H9 (cell line): ENCODE data around the gene ERMAP. TPM values are rescaled to one million over a fixed set of nuclear protein-coding genes. Genes with fewer than 3 reads are reported as not detected.

Experiments
- DNase-seq: peaks from one replicate; pipeline ENCODE4 v3.0.0-alpha.2; 2017
- H2AFZ ChIP-seq: one replicate; pipeline ENCODE4 v1.6.1; 2013; ENCODE audit warnings: mild to moderate bottlenecking, low read length, control low read depth, moderate library complexity
- H2AK5ac ChIP-seq: 2 replicates; pipeline ENCODE4 v1.6.1; 2013; ENCODE audit warnings: low read length, control low read depth, mixed read lengths; ENCODE audit not compliant: insufficient read length
- H2BK120ac ChIP-seq: one replicate; pipeline ENCODE4 v1.6.1; 2013; ENCODE audit warnings: low read depth, mild to moderate bottlenecking, low read length, control low read depth, inconsistent platforms; ENCODE audit not compliant: poor library complexity, severe bottlenecking
- H2BK12ac ChIP-seq: 2 replicates; pipeline ENCODE4 v1.6.1; 2013; ENCODE audit warnings: low read length, control low read depth, mixed read lengths, low read depth; ENCODE audit not compliant: insufficient read length
- H2BK15ac ChIP-seq: 2 replicates; pipeline ENCODE4 v1.6.1; 2013; ENCODE audit warnings: low read depth, low read length, control low read depth
- H2BK20ac ChIP-seq: one replicate; pipeline ENCODE4 v1.6.1; 2013; ENCODE audit warnings: low read depth, mild to moderate bottlenecking, low read length, control low read depth, inconsistent platforms; ENCODE audit not compliant: poor library complexity, severe bottlenecking
- H2BK5ac ChIP-seq: 2 replicates; pipeline ENCODE4 v1.6.1; 2013; ENCODE audit warnings: low read length, control low read depth, mixed read lengths; ENCODE audit not compliant: insufficient read length
- H3K14ac ChIP-seq: 2 replicates; pipeline ENCODE4 v1.6.1; 2013; ENCODE audit warnings: low read length, control low read depth; ENCODE audit not compliant: insufficient read depth
- H3K18ac ChIP-seq: 2 replicates; pipeline ENCODE4 v1.6.1; 2013; ENCODE audit warnings: low read depth, mild to moderate bottlenecking, mixed read lengths, low read length, control low read depth; ENCODE audit not compliant: insufficient read length
- H3K23ac ChIP-seq: 2 replicates; pipeline ENCODE4 v1.6.1; 2013; ENCODE audit warnings: low read length, control low read depth, mixed read lengths, low read depth; ENCODE audit not compliant: insufficient read length
- H3K23me2 ChIP-seq: 2 replicates; pipeline ENCODE4 v1.6.1; 2013; ENCODE audit warnings: low read depth, mild to moderate bottlenecking, mixed read lengths, low read length, control low read depth; ENCODE audit not compliant: insufficient read length, poor library complexity, severe bottlenecking
- H3K27ac ChIP-seq: 2 replicates; pipeline ENCODE4 v1.5.1; 2013; ENCODE audit warnings: low read length, control low read depth, mixed read lengths, low read depth; ENCODE audit not compliant: insufficient read length
- H3K27me3 ChIP-seq: 2 replicates; pipeline ENCODE4 v1.6.1; 2013; ENCODE audit warnings: low read length, control low read depth, inconsistent platforms; ENCODE audit not compliant: insufficient read depth
- H3K4ac ChIP-seq: 2 replicates; pipeline ENCODE4 v1.6.1; 2013; ENCODE audit warnings: low read depth, mild to moderate bottlenecking, control low read depth, inconsistent platforms, low read length, moderate library complexity
- H3K4me1 ChIP-seq: 2 replicates; pipeline ENCODE4 v1.6.1; 2013; ENCODE audit warnings: low read length, control low read depth, inconsistent platforms; ENCODE audit not compliant: insufficient read depth
- H3K4me2 ChIP-seq: 2 replicates; pipeline ENCODE4 v1.6.1; 2013; ENCODE audit warnings: low read length, control low read depth, mixed read lengths; ENCODE audit not compliant: insufficient read length, insufficient read depth
- H3K56ac ChIP-seq: 2 replicates; pipeline ENCODE4 v1.6.1; 2013; ENCODE audit warnings: low read depth, mild to moderate bottlenecking, mixed read lengths, low read length, control low read depth; ENCODE audit not compliant: insufficient read length
- H3K79me1 ChIP-seq: 2 replicates; pipeline ENCODE4 v1.6.1; 2013; ENCODE audit warnings: low read depth, mild to moderate bottlenecking, moderate library complexity, low read length, control low read depth, inconsistent platforms; ENCODE audit not compliant: insufficient read depth, poor library complexity, severe bottlenecking
- H3K79me2 ChIP-seq: 2 replicates; pipeline ENCODE4 v1.6.1; 2013; ENCODE audit warnings: low read length, control low read depth, inconsistent platforms; ENCODE audit not compliant: insufficient read depth
- H3K9ac ChIP-seq: 2 replicates; pipeline ENCODE4 v1.6.1; 2013; ENCODE audit warnings: low read length, control low read depth, mixed read lengths; ENCODE audit not compliant: insufficient read length; ENCODE audit errors: extremely low read depth
- H3K9me3 ChIP-seq: one replicate; pipeline ENCODE4 v1.6.1; 2013; ENCODE audit warnings: low read depth, low read length, inconsistent platforms; ENCODE audit not compliant: control insufficient read depth
- H3T11ph ChIP-seq: one replicate; pipeline ENCODE4 v1.6.1; 2013; ENCODE audit warnings: mild to moderate bottlenecking, low read length, control low read depth, inconsistent platforms
- H4K20me1 ChIP-seq: one replicate; pipeline ENCODE4 v1.6.1; 2013; ENCODE audit not compliant: control insufficient read depth, insufficient read length, insufficient read depth
- H4K5ac ChIP-seq: 2 replicates; pipeline ENCODE4 v1.6.1; 2013; ENCODE audit warnings: low read depth, mild to moderate bottlenecking, mixed read lengths, low read length, control low read depth; ENCODE audit not compliant: insufficient read length
- H4K8ac ChIP-seq: replicated peaks from 2 replicates; pipeline ENCODE4 v1.6.1; 2013; ENCODE audit warnings: low read length, control low read depth, mixed read lengths, low read depth; ENCODE audit not compliant: insufficient read length
- H4K91ac ChIP-seq: 2 replicates; pipeline ENCODE4 v1.6.1; 2013; ENCODE audit warnings: low read depth, mild to moderate bottlenecking, moderate library complexity, mixed read lengths, low read length, control low read depth; ENCODE audit not compliant: insufficient read length
- H3K27ac Mint-ChIP-seq, 3 experiments: 2 replicates in 2 of 3; 3 replicates in 1 of 3; pipeline ENCODE4 v1.8.0; 2020 to 2021; ENCODE audit warnings: mixed read lengths in 3 of 3, mild to moderate bottlenecking in 1 of 3, moderate library complexity in 1 of 3
- H3K27me3 Mint-ChIP-seq: 2 replicates; pipeline ENCODE4 v1.8.0; 2021; ENCODE audit warnings: low read depth, mild to moderate bottlenecking, moderate library complexity, mixed read lengths
- H3K36me3 Mint-ChIP-seq, 3 experiments: 2 replicates in 2 of 3; 3 replicates in 1 of 3; pipeline ENCODE4 v1.8.0; 2020 to 2021; ENCODE audit warnings: low read depth in 3 of 3, mixed read lengths in 3 of 3; ENCODE audit not compliant: insufficient read depth in 1 of 3
- H3K4me1 Mint-ChIP-seq, 2 experiments: 2 replicates each; pipeline ENCODE4 v1.8.0; 2020; ENCODE audit warnings: mixed read lengths in 2 of 2
- H3K4me3 Mint-ChIP-seq, 2 experiments: 2 replicates in 1 of 2; 3 replicates in 1 of 2; pipeline ENCODE4 v1.8.0; 2020 to 2021; ENCODE audit warnings: mild to moderate bottlenecking in 2 of 2, mixed read lengths in 2 of 2, moderate library complexity in 1 of 2
- H3K9me3 Mint-ChIP-seq, 2 experiments: 2 replicates in 1 of 2; 3 replicates in 1 of 2; pipeline ENCODE4 v1.8.0; 2020; ENCODE audit warnings: mild to moderate bottlenecking in 2 of 2, mixed read lengths in 2 of 2, moderate library complexity in 1 of 2
- WGBS: extraction: QIAGEN DNeasy Blood & Tissue Kit; methylation state at CpG from one replicate; pipeline ENCODE4 v1.1.7; 2013; ENCODE audit warnings: missing lambda C conversion rate, low lambda C conversion rate, mixed read lengths; ENCODE audit not compliant: insufficient read length; ENCODE audit errors: extremely low coverage; 5-methylcytosine and 5-hydroxymethylcytosine counted together
- total RNA-seq: library from RNA; stranded (reverse); gene quantifications from 2 replicates; pipeline ENCODE4 v1.2.1, GENCODE V29; 2021
- TF ChIP-seq, protein P1 (sequence below): fragments of 200-600 bp; sonication (generic); conservative IDR thresholded peaks from 3 replicates; pipeline ENCODE4 v1.8.0; 2021; ENCODE audit warnings: antibody characterized with exemption, mild to moderate bottlenecking

ERMAP gene
- total RNA-seq, 1 experiment from 2014 or later, result 4.5 TPM

DNA sequence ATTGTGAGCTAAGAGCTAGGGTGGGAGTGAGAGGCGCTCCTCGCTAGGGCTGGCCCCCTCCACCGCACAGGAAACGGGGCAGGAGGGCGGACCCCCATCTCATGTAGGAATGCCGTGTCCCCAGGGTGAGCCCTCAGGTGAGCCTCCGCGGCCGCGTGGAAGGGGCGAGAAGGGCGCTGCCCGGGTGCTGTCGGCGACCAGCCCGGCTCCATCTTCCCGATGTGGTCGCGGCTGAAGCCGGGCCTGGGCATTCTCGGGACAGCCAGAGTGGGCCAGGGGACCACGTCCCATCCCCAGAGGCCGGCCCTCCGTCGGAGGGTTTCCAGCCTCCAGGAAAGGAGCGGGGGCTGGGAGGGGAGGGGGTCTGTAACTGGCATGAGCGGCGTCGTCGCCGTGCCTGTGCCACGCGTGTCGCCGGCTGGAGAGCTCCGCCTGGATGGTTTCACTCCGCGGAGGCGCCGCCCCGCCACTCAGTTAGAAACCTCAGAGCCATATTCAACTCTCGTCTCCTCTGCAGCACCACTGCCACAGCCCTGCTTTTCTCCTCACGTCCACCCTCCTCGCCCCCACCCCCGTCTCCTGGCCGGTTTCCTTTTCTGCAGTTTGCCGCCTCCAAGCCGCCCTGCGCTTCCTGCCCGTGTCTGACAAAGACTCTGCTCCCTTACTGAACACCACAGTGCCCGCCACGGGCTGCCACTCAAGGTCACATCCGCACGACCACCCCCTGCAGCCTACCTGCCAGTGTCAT is 31.8 kb upstream of the ERMAP start, which contains the start of gene TMEM269:
TSS of gene TMEM269 (plus strand) at position 46 of the 748 bp plus-strand sequence. CDS start 4,903 bp downstream, outside the sequence.
- Histone ChIP-seq H4K8ac (no peak within 1 kb of the TSS), H3K23ac (no peak within 1 kb of the TSS), H3T11ph (no peak within 1 kb of the TSS), H2AFZ (no peak within 1 kb of the TSS), H3K23me2 (no peaks in the 10 kb centered on the region), H3K79me1 (no peaks in the 10 kb centered on the region), H3K9me3 (no peaks in the 10 kb centered on the region), H2BK20ac (no peak within 1 kb of the TSS), H2BK12ac (no peak within 1 kb of the TSS), H3K56ac (no peak within 1 kb of the TSS), H2AK5ac (no peak within 1 kb of the TSS), H3K18ac (no peak within 1 kb of the TSS), H3K4me1 (no peaks in the 10 kb centered on the region), H3K27ac (no peak within 1 kb of the TSS), H3K4me2 (no peak within 1 kb of the TSS), H2BK120ac (no peak within 1 kb of the TSS), H4K20me1 (no peaks in the 10 kb centered on the region), H3K14ac (peak within 1 kb of the TSS; percentile 67; the same call in 1 of the 2 replicates), H2BK5ac (no peak within 1 kb of the TSS), H3K4ac (no peak within 1 kb of the TSS), H4K91ac (no peak within 1 kb of the TSS), H3K79me2 (no peaks in the 10 kb centered on the region), H2BK15ac (no peak within 1 kb of the TSS), H4K5ac (no peak within 1 kb of the TSS), H3K27me3 (no peaks in the 10 kb centered on the region), H3K9ac (no peak within 1 kb of the TSS)
- Mint-ChIP-seq H3K4me1 (peaks cover 10% of the 10 kb centered on the region in 2 experiments), H3K9me3 (no peaks in the 10 kb centered on the region), H3K36me3 (peaks cover 11 to 35% (median 21%) of the 10 kb centered on the region in 3 experiments), H3K27ac (peak within 1 kb of the TSS; percentile 20 to 85 (median 26); a peak in 5 of 7 replicates), H3K27me3 (no peaks in the 10 kb centered on the region; the same call in 1 of the 2 replicates), H3K4me3 (no peak within 1 kb of the TSS; a peak in 1 of 5 replicates)
- TF ChIP-seq, protein P1, sequence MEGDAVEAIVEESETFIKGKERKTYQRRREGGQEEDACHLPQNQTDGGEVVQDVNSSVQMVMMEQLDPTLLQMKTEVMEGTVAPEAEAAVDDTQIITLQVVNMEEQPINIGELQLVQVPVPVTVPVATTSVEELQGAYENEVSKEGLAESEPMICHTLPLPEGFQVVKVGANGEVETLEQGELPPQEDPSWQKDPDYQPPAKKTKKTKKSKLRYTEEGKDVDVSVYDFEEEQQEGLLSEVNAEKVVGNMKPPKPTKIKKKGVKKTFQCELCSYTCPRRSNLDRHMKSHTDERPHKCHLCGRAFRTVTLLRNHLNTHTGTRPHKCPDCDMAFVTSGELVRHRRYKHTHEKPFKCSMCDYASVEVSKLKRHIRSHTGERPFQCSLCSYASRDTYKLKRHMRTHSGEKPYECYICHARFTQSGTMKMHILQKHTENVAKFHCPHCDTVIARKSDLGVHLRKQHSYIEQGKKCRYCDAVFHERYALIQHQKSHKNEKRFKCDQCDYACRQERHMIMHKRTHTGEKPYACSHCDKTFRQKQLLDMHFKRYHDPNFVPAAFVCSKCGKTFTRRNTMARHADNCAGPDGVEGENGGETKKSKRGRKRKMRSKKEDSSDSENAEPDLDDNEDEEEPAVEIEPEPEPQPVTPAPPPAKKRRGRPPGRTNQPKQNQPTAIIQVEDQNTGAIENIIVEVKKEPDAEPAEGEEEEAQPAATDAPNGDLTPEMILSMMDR, result no peak
- DNase-seq, result no peak
- no CpG with 5 or more reads among the region's 54 CpGs for WGBS
